HG03575 (cell line): Measurements from ENCODE around the gene CELF5.
"Not testable (repeated sequence)": the region's sequence is repeated elsewhere in the genome, so short reads cannot be mapped to it uniquely, and the experiment has no call there.

Source experiments
- ATAC-seq: cut with Tn5 transposase; IDR thresholded peaks from one replicate; pipeline ENCODE4 v1.9.1; 2021; ENCODE audit not compliant: unreplicated experiment, insufficient number of reproducible peaks, low FRiP score; ENCODE audit errors: extremely low read depth

The CELF5 gene

DNA sequence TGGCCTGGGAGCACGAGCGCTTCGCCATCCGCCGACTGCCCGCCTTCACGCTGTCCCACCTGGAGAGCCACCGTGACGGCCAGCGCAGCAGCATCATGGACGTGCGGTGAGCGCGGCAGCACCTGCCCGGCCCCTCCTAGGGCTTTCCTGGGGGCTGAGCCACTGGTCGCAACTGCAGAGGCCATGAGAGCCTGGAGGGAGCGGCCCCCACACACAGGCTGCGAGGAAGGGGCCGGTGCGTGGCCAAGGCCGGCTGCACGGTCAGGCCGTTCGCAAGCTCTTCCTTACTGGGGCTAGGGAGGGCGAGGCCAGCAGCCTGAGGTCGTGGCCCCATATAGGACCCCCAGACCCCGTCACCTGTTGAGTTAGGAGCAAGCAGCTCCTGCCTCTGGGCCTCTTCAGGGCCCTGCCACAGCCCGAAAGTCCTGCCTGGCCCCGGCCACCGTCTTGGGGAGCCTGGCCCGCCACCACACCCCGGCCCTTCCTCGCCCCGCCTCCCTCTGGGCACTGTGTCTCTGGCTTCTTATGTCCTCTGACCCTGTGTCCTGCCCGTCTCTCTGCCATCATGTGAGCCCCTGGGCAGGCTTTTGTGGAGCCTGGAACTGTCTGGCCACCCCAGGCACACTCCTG, 19.7 kb upstream of the CELF5 start:
- ATAC-seq = no peak

DNA sequence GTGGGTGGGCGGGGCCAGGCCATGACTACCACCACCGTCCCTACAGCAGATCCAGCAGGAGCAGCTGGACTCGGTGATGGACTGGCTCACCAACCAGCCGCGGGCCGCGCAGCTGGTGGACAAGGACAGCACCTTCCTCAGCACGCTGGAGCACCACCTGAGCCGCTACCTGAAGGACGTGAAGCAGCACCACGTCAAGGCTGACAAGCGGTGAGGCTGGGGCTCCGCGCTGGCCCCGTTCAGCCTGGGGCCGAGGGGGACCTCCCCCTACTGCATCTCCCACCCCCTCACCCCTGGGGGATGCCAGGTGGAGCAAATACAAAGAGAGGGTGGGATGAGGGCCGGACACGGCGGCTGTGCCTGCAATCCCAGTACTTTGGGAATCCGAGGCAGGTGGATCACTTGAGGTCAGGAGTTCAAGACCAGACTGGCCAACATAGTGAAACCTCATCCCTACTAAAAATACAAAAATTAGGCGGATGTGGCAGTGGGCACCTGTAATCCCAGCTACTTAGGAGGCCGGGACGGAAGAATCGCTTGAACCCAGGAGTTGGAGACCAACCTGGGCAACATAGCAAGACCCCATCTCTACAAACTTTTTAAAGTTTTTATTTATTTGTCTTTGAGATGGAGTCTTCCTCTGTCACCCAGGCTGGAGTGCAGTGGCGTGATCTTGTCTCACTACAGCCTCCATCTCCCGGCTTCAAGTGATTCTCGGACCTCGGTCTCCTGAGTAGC, 18.1 kb upstream of the CELF5 start:
- no peak for ATAC-seq

DNA sequence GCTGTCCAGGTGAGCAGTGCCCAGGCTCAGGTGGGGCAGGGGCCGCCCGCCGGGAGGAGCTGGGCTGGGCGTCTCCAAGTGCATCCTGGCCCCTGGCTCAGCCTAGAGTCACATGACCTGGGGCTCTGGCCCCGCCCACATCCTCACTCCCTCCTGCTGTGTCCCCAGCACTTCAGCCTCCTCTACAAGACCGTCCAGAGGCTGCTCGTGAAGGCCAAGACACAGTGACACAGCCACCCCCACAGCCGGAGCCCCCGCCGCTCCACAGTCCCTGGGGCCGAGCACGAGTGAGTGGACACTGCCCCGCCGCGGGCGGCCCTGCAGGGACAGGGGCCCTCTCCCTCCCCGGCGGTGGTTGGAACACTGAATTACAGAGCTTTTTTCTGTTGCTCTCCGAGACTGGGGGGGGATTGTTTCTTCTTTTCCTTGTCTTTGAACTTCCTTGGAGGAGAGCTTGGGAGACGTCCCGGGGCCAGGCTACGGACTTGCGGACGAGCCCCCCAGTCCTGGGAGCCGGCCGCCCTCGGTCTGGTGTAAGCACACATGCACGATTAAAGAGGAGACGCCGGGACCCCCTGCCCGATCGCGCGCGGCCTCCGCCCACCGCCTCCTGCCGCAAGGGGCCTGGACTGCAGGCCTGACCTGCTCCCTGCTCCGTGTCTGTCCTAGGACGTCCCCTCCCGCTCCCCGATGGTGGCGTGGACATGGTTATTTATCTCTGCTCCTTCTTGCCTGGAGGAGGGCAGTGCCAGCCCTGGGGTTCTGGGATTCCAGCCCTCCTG, 16.8 kb upstream of the CELF5 start:
- no peak for ATAC-seq

DNA sequence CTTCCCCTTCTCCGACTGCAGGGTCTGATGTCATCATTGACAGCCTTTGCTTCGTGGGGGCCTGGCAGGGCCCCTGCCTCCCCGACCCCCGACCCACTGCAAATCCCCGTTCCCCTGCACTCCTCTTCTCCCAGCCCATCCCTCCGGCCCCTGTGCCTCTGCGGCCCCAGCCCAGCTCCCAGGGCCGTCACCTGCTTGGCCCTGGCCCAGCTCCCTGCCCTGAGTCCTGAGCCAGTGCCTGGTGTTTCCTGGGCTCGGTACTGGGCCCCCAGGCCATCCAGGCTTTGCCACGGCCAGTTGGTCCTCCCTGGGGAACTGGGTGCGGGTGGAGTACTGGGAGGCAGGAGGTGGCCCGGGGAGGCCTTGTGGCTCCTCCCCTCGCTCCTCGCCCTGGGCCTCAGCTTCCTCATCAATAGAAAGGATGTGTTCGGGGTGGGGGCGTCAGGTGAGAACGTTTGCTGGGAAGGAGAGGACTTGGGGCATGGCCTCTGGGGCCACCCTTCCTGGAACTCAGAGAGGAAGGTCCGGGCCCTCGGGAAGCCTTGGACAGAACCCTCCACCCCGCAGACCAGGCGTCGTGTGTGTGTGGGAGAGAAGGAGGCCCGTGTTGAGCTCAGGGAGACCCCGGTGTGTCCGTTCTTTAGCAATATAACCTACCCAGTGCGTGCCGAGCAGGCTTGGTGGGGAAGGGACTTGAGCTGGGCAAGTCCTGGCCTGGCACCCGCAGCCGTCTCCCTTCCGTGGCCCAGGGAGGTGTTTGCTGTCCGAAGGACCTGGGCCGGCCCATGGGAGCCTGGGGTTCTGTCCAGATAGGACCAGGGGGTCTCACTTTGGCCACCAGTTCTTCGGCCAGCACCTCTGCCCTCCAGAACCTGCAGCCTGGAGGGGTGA, 15.9 kb upstream of the CELF5 start:
- ATAC-seq = no peak

DNA sequence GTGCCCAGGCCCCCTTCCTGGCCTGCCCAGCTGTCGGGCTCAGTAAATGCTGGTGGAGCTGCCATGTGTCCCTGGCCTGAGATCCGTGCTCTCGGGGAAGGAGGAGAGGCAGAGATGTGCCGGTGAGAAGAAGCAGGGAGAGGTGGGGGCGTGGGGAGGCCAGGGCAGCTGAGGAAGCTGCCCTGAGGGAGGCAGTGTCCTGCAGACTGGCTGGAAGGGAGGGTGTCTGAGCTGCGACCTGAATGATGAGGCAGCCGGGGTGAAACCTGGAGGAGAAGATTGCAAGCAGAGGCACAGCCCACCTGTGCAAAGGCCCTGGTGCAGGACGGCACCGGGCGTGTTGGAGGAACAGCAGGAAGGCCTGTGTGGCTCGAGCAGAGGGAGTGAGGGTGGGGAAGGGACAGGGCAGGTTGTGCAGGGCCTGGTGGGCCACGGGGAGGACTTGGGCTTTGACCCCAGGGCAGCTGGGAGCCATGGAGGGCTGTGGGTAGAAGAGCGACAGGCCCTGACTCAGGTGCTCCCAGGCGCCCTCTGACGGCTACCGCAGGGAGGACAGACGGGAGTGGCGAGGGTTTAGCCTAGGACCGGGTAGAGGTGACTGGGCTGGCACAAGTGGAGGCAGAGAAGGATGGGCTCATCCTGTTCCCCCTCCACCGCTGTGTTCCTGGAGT, 14.0 kb upstream of the CELF5 start:
- no peak for ATAC-seq

DNA sequence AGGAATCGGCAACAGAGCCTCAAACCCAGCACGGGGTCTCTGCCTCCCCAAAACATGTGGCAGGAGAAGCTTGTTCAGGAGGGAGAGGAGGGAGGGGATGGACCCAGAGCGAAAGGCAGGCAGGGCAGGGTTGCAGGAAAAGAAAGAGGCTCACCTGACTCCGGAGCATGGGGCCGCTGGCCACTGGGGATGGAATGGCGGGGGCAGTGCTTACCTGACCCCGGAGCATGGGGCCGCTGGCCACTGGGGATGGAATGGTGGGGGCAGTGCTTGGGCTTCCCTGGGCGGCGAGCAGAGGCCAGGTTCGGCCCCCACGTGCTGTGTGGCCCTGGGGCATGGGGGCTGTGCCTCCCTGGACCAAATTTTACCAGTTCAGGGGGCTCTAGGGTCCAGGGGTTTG, 13.3 kb upstream of the CELF5 start:
- no peak for ATAC-seq

DNA sequence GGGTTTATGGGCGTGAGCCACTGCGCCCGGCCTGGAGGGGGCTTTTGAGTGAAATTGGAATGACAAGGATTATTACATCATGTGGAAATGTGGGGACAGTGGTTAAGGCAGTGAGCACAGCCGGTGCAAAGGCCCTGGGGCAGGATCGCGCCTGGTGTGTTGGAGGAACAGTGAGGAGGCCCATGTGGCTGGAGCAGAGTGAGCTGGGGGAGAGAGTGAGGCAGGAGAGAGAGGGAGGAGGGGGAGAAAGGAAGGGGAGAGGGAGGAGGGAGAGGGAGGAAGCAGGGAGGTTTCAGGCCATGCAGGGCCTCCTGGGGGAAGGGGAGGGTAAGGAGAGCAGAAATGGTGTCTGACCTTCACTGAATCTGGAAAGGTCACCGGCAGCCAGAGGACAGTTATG, 11.3 kb upstream of the CELF5 start:
- ATAC-seq = no peak

DNA sequence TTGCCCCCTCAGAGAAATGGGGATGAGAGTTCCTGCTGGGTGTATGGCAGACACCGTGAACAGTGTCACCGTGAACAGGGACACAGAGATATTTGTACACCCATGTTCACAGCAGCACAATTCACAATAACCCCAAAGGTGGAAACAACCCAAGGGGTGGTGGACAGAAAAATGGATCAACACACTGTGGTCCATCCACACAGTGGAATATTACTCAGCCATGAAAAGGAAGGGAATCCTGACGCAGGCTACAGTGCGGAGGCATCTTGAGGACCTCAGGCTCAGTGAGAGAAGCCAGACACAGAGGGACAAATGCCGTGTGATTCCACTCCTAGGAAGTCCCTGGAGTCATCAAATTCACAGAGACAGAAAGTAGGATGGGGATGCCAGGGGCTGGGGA, 7.6 kb upstream of the CELF5 start:
- ATAC-seq = no peak

DNA sequence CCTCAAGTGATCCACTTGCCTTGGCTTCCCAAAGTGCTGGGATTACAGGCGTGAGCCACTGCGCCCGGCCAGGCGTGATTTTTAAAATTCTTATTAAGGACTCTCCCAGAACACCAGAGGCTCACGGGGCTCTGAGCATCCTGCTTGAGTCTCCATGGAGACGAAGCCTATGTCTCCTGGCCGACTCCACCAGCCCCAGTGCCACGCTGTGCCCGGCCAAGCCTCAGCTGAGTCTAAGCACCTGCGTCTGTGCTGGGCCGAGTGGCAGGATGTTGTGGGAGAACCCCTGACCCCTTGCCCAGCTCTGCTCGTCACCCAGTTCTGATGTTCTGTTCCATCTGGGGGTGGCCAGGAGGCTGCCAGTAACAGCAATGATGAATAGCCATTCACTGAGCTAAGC, 3.9 kb upstream of the CELF5 start:
- no peak for ATAC-seq

DNA sequence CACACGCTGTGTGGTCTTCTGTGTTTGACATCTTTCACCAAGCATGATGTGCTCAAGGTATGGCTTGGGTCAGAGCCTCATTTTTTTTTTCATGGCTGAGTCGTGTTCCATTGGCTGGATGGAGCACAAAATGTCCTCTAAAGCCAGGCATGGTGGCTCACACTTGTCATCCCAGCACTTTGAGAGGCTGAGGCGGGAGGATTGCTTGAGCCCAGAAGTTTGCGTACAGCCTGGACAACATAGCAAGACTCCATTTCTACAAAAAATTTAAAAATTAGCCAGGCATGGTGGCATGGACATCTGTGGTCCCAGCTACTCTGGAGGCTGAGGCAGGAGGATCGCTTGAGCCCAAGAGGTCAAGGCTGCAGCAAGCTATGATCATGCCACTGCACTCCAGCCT, 2.9 kb upstream of the CELF5 start:
- not testable (repeated sequence) for ATAC-seq

DNA sequence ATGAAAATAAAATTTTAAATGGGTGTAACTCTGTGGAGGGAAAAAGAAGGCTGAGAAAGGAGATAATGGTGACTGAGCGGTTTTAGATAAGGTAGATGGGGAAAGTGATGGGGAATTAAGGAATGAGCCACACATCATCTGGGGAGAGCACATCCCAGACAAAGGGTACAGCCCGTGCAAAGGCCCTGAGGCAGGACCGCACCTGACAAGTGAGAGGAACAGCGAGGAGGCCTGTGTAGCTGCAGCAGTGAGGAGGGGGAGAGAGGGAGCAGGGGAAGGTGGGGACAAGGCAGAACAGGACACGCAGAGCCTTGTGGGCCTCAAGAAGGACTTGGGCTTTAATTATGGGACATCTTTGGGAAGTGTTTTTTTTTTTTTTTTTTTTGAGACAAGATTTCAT, 1.8 kb upstream of the CELF5 start:
- no peak for ATAC-seq

DNA sequence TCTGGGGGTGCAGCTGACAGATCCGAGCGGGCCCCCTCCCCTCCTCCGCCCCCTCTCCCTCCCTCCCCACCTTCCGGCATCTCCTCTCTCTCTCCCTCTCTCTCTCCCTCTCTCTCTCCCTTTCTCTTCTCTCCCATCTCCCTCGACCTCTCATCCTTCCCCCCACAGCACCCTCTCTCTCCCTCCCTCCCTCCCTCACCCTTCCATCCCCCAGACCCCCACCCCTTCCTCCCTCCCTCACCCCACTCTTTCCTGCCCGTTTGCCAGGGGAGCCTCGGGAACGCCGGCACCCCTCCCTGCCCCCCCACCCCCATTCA, 666 bp downstream of the CELF5 start:
- ATAC-seq = no peak

DNA sequence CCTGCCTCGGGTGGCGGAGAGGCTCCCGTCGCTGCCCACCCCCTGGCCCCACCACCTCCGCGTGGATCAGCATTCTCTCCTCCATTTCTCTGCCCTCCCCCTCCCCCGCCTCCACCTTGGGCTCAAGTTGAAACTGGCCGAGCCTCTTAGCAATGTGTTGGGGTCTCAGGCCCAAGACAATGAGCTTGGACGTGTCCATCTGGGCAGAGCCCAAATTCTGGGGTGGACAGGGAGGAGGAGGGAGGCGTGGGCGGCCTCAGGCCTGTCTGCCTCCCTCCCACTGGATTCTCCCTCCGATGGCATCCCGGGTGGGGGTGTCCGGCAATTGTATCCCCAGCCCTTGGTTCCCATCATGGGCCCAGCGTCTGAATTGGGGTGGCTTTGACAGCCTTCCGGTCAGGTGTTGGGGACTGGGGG, 1.2 kb downstream of the CELF5 start:
- no peak for ATAC-seq

DNA sequence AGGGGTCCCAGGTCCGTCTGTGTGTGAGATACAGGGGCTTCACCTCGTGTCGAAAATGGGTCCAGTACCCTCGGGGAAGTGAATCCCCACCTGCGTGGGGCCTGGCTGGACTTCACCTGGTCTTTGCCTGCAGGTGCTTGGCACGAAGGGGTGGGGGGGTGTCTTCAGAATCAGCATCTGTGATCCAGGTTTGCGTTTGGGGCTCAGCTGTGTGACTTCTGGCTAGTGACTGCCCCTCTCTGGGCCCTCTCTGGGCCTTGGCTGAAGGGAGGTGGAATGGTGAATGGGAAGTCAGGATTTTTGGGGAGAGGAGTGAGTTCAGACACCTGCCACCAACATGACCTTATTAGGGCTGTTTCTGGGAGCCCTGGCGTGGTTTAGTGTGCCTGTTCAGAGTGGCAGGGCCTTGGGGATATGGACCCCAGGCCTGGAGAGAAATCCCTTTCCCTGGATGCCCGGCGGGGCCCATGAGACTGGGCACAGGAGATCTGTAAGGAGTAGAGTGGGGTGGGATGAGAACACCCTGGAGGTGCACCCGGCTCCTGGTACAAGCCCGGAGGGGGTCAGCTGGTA, 2.7 kb downstream of the CELF5 start:
- ATAC-seq = no peak

DNA sequence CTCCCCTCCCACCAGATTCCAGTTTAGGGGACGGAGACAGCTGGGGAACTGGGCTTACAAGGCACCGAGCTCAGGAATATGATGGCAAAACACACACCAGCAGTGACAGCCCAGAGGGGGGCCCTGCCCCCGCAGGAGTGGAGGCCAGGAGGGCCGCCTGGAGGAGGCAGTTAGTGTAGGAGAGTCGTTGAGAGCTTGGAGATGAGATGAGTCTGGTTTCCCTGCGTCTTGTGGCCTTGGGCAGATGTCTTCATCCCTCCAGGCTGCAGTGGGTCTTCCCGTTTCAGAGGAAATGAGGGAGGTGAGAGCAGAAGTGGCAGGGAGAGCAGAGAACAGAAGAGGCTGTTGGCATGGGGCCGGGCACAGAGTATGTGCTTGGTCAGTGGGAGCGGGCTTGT, 4.9 kb downstream of the CELF5 start:
- no peak for ATAC-seq

DNA sequence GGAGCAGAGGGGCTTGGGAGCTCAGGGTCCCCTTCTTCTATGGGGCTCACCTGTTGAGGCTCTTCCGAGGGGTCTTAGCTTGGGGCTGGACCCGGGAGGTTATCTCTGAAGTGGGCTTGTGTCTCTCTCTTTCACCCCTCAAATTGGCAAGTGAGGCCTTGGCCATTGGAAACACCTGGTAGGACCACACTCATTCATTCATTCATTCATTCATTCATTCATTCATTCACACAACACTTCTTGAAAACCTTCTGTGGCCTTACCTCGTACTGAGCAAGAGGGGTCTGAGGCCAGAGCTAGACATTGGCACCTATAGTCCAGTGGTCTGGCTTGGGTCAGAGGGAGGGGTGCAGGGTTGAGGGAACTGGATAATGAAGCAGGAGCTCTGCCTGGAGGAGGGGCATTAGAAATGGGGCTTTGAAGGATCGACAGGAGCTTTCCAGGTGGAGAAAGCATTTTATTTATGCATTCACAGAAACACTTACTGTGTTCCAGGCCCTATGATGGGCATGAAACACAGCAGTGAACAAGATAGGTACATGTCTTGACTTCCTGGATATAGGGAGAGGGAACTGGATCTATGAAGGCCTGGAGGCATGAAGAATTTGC, 5.5 kb downstream of the CELF5 start:
- no peak for ATAC-seq

DNA sequence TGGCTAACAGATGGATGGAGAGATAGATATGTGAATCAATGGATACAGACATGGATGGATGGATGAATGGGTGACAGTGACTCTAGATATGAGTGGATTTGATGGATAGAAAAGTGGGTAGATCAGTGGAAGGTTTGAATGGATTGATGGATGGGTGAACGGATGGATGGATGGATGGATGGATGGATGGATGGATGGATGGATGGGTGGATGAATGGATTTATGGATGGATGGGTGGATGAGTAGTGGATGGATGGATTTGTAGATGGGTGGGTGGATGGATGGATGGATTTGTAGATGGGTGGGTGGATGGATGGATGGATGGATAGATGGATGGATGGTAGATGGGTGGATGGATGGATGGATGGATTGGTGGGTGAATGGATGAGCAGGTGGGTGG, 6.8 kb downstream of the CELF5 start:
- ATAC-seq = no peak

DNA sequence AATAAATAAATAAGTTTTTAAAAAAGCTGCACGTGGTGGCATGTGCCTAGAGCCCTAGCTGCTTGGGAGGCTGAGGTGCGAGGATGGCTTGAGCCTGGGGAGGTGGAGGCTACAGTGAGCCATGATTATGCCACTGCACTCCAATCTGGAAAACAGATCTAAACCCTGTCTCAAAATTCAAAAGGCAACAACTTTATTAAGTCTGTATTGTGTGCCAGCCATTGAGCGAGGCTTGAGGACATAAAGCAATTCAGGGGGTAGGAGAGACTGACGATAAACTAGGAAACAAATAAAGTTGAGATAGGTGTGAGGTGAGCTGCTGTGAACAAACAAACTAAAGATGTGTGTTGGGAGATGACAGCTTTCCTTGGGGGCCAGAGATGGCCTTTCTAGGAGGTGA, 8.7 kb downstream of the CELF5 start:
- no peak for ATAC-seq
